ENCODE measurements around the gene RNF145.
"Not testable (repeated sequence)": the region's sequence is repeated elsewhere in the genome, so short reads cannot be mapped to it uniquely, and the experiment has no call there.

GRCh38 chr5:159119842-159120241 lies 89.5 kb downstream of the RNF145 start:
- not testable (repeated sequence) for TF ChIP-seq CTCF (IDR thresholded peaks at IDR 0.05 in 8 of 11, conservative IDR thresholded peaks at IDR 0.05 in 3 of 11); POLR2AphosphoS5 (IDR thresholded peaks at IDR 0.05); POLR2A (IDR thresholded peaks at IDR 0.05)

Data from spleen (tissue), 7 donors.